K562 (cell line): ENCODE data around the gene UBR7. TPM values are rescaled to one million over a fixed set of nuclear protein-coding genes. Genes with fewer than 3 reads are reported as not detected.
A peak's percentile ranks its signal among the peaks of the same experiment; 100 is the strongest.

Experiments used
- CBFA2T3 ChIP-seq: fragments of 450-650 bp; IDR thresholded peaks from 2 replicates; pipeline ENCODE4 v1.6.1; 2017
- CREB3 ChIP-seq: fragments of 450-650 bp; conservative IDR thresholded peaks from 2 replicates; pipeline ENCODE4 v1.6.1; 2016; ENCODE audit warnings: missing genetic modification characterization, low read depth, mild to moderate bottlenecking, missing compliant biosample characterization, moderate library complexity
- DPF2 ChIP-seq: fragments of 450-650 bp; IDR thresholded peaks from 2 replicates; pipeline ENCODE4 v1.6.1; 2016
- FOXK2 ChIP-seq, 2 experiments: fragments of 450-650 bp; IDR thresholded peaks in 1 of 2; conservative IDR thresholded peaks in 1 of 2; 2 replicates each; pipeline ENCODE4 v1.6.1; 2016; ENCODE audit warnings: low read depth in 2 of 2, mild to moderate bottlenecking in 1 of 2
- HDAC1 ChIP-seq, 2 experiments: fragments of 450-650 bp; IDR thresholded peaks; 2 replicates each; pipeline ENCODE4 v1.6.1; 2016 to 2017; ENCODE audit warnings: inconsistent platforms in 1 of 2, mild to moderate bottlenecking in 1 of 2, moderate library complexity in 1 of 2
- JUND ChIP-seq, 2 experiments: IDR thresholded peaks; 2 replicates in 1 of 2; 3 replicates in 1 of 2; pipeline ENCODE4 v1.6.1; 2011; ENCODE audit warnings: borderline replicate concordance in 2 of 2, low read depth in 2 of 2, low read length in 2 of 2, improper control_type of control experiment in 1 of 2, missing biosample characterization in 1 of 2, missing genetic modification characterization in 1 of 2, missing genetic modification reagents in 1 of 2
- KAT8 ChIP-seq: fragments of 450-650 bp; IDR thresholded peaks from 2 replicates; pipeline ENCODE4 v1.6.1; 2016; ENCODE audit warnings: low read depth, mild to moderate bottlenecking
- MNT ChIP-seq, 2 experiments: fragments of 450-650 bp; conservative IDR thresholded peaks; 2 replicates each; pipeline ENCODE4 v1.6.1; 2017; ENCODE audit warnings: mild to moderate bottlenecking in 2 of 2, moderate library complexity in 2 of 2
- NFRKB ChIP-seq: fragments of 450-650 bp; IDR thresholded peaks from 2 replicates; pipeline ENCODE4 v1.6.1; 2016; ENCODE audit warnings: low read depth
- PHF21A ChIP-seq: fragments of 450-650 bp; IDR thresholded peaks from 2 replicates; pipeline ENCODE4 v1.6.1; 2017; ENCODE audit warnings: low read depth, borderline replicate concordance
- PTBP1 ChIP-seq: fragments of 200-400 bp; formaldehyde crosslinking; IDR thresholded peaks from 2 replicates; pipeline ENCODE4 v1.6.1; 2017; ENCODE audit warnings: low read depth, low read length
- RAD51 ChIP-seq: fragments of 450-650 bp; IDR thresholded peaks from 2 replicates; pipeline ENCODE4 v1.7.1; 2016; ENCODE audit warnings: low read depth, mild to moderate bottlenecking, borderline replicate concordance
- SFPQ ChIP-seq: fragments of 200-400 bp; formaldehyde crosslinking; IDR thresholded peaks from 2 replicates; pipeline ENCODE4 v1.6.1; 2017; ENCODE audit warnings: mild to moderate bottlenecking, low read depth, low read length, moderate library complexity
- SMC3 ChIP-seq: conservative IDR thresholded peaks from 2 replicates; pipeline ENCODE4 v1.6.1; 2011; ENCODE audit warnings: low read depth, low read length, improper control_type of control experiment; ENCODE audit not compliant: insufficient read depth
- TAF7 ChIP-seq: fragments of 450-650 bp; IDR thresholded peaks from 2 replicates; pipeline ENCODE4 v1.6.1; 2016; ENCODE audit warnings: missing genetic modification characterization, missing compliant biosample characterization
- ZEB2 ChIP-seq: fragments of 450-650 bp; IDR thresholded peaks from 2 replicates; pipeline ENCODE4 v1.6.1; 2016
- ZHX1 ChIP-seq: fragments of 150-350 bp; conservative IDR thresholded peaks from 2 replicates; pipeline ENCODE4 v1.6.1; 2014; ENCODE audit warnings: low read length
- polyA plus RNA-seq, 8 experiments: library from polyadenylated mRNA; depleted of rRNA in 4 of 8; stranded (reverse) in 5 of 8; unstranded in 3 of 8; fragments of >200 nt; fragmentation: Nextera tagmentation in 2 of 8; fragmentation: Illumina TruSeq in 1 of 8; extraction: Ambion mirVana in 2 of 8; extraction: Trizol in 1 of 8; gene quantifications; 2 replicates each; pipeline versions ENCODE4 v1.2.1 to v1.2.3, GENCODE V29; 2011 to 2014; ENCODE audit warnings: inconsistent platforms in 1 of 8, missing spikeins in 1 of 8
- total RNA-seq, 7 experiments: library from RNA; depleted of rRNA in 6 of 7; stranded (reverse); fragments of >200 nt in 6 of 7; fragmentation: Illumina TruSeq in 2 of 7; extraction: Trizol in 2 of 7; gene quantifications; 2 replicates each; pipeline versions ENCODE4 v1.2.1 to v1.2.3, GENCODE V29; 2011 to 2021; ENCODE audit warnings: low replicate concordance in 1 of 7

The UBR7 gene
- total and polyA plus RNA-seq, 9 of the 15 experiments (the other 6 are each of a cell fraction or from before 2014, with no cell fraction given): 12.5 to 63.0 (median 34.4) TPM

GRCh38 chr14:93185349-93185720 lies 21.7 kb upstream of the UBR7 start (continued):
- TF ChIP-seq ZHX1 (no peak), HDAC1 (IDR thresholded peaks at IDR 0.05) (peak in 1 of 2 experiments; percentile 42; a peak in 1 of 4 replicates), SMC3 (no peak), PTBP1 (no peak), NFRKB (no peak), CREB3 (no peak), JUND (IDR thresholded peaks at IDR 0.05; ENCODE audit: borderline replicate concordance, low read depth, low read length) (no peak), JUND (tag; IDR thresholded peaks at IDR 0.05; ENCODE audit: borderline replicate concordance, low read depth, low read length) (no peak), ZEB2 (no peak), TAF7 (tag) (no peak), MNT (conservative IDR thresholded peaks at IDR 0.05) (peak in 1 of 2 experiments; percentile 37; a peak in 1 of 4 replicates), FOXK2 (conservative IDR thresholded peaks at IDR 0.05 in 1 of 2, IDR thresholded peaks at IDR 0.05 in 1 of 2; ENCODE audit: low read depth in 2 of 2) (no peak), RAD51 (no peak), PHF21A (peak; percentile 98), KAT8 (no peak), DPF2 (no peak), SFPQ (no peak), CBFA2T3 (no peak)
